ENCODE results near the gene DYRK2.

DYRK2 gene

DNA sequence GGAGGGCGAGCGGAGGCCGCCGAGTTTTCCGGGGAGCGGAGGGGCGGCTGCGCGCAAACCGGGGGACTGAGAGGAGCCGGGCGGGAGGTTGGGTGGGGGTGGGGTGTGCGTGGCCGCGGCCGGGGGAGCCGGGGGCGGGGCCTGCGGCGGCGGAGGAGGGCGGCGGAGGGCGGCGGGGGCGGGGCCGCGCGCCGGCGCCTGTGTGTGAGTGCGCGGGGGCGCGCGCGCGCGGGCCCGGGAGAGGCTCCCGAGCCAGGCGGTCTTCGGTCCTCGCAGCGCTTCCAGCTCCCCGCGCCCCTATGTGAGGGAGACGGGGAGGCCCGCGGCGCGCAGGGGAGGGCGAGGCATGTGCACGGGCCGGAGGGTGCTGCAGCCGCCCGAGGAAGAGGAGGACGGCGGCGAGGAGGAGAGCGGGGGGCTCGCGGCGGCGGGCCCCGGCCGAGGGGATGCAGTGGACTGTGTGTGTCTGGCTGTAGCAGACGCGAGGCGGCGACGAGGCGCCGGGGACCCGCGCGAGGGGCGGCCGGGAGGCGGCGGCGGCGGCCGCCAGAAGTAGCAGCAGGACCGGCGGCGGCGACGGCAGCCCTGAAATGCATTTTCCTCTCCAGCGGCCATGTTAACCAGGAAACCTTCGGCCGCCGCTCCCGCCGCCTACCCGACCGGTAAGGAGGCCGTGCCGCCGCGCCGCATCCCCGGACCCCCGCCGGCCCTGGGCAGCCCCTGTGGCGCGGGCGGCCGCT is at the start of gene DYRK2:
Gene DYRK2, plus strand, starts transcription at position 225 of the 740 bp plus-strand sequence. Its CDS starts 389 bp downstream, at position 614.
- peak in 1 of 2 donors; percentile 59 for DNase-seq (ENCODE audit: low read depth in 2 of 2, low spot score in 1 of 2)

GRCh38 chr12:67599691-67600090 is 48.9 kb upstream of the DYRK2 start:
- no peak for DNase-seq (ENCODE audit: low read depth in 2 of 2, low spot score in 1 of 2)

DNA sequence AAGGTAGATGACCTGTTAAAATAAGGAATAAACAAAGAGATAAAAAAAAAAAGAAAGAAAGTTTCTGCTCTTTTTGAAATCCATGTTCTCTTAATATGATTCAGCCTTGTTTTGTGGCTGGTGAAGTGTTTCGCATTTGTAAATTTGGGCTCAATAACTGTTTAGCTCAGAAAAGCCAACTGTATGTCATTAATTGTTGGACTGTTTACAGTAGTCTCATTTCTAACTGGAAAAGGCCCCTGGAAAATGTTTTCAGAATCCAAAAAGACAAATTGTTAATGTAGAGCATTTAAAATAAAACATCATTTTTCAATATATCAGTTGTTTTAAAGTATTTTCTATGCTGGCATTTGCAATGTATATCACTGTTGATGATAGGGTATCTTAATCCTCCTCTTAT is 47.4 kb upstream of the DYRK2 start:
- DNase-seq (ENCODE audit: low read depth in 2 of 2, low spot score in 1 of 2), result no peak

DNA sequence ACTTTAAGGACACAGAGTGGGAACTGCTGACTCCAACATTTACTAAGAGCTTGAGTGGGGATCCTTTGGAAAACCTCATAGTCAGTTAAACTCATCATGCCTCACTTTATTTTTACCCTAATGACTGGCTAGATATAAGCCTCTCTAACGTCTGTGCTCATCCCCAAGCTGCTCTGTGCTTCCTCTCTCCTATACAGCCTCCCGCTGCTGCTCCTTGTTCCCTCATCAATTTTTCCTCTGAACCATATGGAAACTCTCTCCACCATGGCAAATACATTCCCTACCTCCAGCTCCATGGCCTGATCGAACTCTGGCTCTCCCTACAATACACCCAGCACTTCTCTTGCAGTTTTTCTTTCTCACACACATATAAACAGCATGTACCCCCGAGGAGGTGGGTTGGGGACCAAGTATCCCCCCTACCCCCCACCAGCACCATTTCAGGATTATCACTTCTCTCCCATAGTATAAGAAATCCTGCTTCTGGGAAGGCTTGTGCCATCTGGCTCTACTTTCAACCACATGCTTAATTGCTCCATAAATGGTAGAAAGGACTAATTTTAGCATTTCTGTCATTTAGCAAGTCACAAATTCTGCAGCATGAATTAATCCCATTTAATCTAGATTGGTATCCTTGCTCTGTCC is 39.2 kb upstream of the DYRK2 start:
- DNase-seq (ENCODE audit: low read depth in 2 of 2, low spot score in 1 of 2), result no peak

DNA sequence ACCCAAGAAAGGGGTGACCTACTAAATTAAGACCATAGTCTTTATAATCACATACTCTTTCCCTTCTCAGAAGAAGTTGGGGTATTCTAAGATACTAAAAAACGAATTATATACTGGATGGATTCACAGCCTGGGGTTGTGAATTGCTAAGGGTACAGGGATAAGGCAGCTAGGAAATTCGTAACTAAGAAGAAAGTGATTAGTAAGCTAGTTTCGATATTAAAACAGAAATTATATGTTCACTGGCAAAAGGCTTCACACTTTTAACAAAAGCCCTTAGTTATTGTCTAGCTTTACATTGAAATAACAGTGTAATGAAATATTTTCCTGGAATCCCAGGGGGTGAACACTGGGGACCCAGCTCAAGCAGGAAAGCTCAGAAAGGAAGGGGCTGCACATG is 35.5 kb upstream of the DYRK2 start:
- DNase-seq (ENCODE audit: low read depth in 2 of 2, low spot score in 1 of 2), result no peak

DNA sequence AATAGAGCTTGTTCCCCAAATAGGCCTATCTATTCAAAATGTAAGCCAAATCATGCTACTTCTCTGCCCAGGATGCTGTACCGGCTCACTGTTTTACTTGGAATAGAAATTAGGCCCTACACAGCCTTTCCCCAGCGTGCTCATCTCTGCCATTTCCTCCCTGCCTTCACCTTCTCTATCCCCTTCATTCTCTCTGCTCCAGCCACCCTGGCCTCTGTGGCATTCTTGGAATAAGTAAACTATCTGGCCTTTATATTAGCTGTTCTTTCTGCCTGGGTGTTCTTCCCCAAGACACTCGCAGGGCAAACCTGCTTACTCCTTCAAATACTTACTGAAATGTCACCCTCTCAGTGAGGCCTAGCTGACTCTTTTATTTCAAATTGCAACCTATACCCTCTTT is 30.9 kb upstream of the DYRK2 start:
- DNase-seq (ENCODE audit: low read depth in 2 of 2, low spot score in 1 of 2), result no peak

GRCh38 chr12:67618303-67618702 is 30.2 kb upstream of the DYRK2 start:
- DNase-seq (ENCODE audit: low read depth in 2 of 2, low spot score in 1 of 2), result no peak

- no peak for DNase-seq (ENCODE audit: low read depth in 2 of 2, low spot score in 1 of 2)
These were observed 27.4 kb upstream of the DYRK2 start for GRCh38 chr12:67621112-67621511.

- DNase-seq (ENCODE audit: low read depth in 2 of 2, low spot score in 1 of 2), result no peak
These were observed 26.6 kb upstream of the DYRK2 start for GRCh38 chr12:67621926-67622325.

DNA sequence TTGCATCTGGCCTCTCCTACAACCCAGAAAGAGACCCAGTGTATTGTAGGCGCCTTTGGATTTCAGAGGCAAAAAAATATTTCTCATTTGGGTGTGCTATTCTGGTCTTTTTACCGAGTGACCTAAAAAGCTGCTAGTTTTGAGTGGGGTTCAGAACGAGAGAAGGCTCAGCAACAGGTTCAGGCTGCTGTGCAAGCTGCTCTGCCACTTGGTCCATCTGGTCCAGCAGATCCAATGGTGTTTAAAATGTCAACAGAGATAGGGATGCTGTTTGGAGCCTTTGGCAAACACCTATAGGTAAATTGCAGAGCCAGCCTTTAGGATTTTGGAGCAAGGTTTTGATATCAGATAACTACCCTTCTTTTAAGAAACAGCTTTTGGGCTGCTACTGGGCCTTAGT is 25.3 kb upstream of the DYRK2 start:
- no peak for DNase-seq (ENCODE audit: low read depth in 2 of 2, low spot score in 1 of 2)

DNA sequence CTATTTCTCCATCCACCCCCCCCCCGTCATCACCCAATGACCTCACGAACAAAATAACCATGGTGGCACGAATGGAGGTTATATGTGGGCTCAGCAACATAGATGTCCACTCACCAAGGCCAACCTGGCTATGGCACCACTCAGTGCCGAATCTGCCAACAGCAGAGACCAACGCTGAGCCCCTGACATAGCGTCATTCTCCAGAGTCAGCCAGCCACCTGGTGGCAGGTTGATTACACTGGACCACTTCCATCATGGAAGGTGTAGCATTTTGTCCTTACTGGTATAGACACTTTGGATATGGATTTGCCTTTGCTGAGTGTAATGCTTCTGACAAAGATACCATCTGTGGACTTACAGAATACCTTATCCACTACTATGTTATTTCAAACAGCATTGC is 24.2 kb upstream of the DYRK2 start:
- DNase-seq (ENCODE audit: low read depth in 2 of 2, low spot score in 1 of 2), result no peak

DNA sequence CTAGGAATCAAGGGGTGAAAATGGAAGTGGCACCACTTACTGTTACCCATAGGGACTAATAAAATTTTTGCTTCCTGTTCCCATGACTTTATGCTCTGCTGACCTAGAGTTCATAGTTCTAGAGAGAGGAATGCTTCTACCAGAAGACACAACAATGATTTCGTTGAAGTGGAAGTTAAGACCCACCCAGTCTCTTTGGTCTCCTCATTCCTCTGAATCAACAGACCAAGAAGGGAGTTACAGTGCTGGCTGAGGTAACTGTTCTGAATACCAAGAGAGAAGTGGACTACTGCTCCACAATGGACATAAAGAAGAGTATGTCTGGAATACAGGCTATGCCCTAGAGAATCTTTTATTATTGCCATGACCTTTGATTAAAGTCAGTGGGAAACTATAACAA is 23.5 kb upstream of the DYRK2 start:
- no peak for DNase-seq (ENCODE audit: low read depth in 2 of 2, low spot score in 1 of 2)

GRCh38 chr12:67626156-67626555 is 22.4 kb upstream of the DYRK2 start:
- DNase-seq (ENCODE audit: low read depth in 2 of 2, low spot score in 1 of 2), result no peak

DNA sequence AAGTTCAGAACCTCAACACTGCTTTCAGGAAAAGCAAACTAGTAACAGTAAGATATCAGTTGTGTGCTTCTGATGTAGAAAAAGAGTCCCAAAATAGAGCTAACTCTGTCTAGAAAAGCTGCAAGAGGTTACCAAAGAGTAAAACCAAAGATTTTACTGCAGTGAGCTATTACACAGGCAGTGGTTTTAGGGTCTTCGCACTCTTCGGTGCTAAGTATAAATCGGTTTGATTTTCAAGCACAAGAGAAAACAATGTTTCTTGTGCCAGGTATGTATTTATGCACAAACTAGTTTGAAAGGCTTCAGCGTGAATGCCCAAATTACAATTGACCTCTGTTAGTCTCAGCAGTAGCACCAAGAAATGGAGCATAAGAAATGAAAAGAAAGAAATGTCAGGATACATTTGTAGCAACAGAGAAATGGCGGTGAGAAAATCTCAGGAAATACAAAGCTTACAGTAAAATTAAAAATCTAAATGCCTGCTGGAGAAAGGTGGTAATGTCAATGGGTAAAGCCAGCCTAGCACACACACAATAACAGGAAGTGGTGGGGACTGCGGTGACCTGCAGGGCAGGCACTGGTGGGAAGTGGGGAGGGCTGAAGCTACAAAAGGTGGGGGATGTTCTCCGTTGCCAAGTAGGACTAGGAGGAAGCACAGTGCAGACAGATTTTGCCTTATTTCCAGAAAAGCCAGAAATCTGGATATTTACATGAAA is 18.0 kb upstream of the DYRK2 start:
- DNase-seq (ENCODE audit: low read depth in 2 of 2, low spot score in 1 of 2), result peak in 1 of 2 donors; percentile 65

DNA sequence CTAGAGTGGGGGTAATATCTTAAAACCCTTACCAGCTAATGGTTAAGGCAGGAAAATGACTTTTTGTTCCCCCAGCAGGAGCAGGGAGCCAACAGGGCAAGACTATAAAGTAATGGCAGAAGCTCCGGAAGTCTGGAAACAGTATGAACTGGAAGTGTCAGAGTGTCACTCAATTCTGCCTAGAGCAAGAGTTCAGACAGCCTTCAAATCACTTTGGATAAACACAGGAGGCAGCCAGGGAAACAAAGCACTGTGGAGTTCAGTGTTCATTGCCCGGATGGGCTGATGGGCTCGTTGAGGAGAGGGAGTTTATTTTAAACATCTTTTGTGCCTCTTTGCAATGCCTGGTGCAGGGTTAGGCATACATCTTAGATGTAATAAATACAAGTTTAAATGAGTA is 16.5 kb upstream of the DYRK2 start:
- no peak for DNase-seq (ENCODE audit: low read depth in 2 of 2, low spot score in 1 of 2)

GRCh38 chr12:67633024-67633610 is 15.4 kb upstream of the DYRK2 start:
- no peak for DNase-seq (ENCODE audit: low read depth in 2 of 2, low spot score in 1 of 2)

DNA sequence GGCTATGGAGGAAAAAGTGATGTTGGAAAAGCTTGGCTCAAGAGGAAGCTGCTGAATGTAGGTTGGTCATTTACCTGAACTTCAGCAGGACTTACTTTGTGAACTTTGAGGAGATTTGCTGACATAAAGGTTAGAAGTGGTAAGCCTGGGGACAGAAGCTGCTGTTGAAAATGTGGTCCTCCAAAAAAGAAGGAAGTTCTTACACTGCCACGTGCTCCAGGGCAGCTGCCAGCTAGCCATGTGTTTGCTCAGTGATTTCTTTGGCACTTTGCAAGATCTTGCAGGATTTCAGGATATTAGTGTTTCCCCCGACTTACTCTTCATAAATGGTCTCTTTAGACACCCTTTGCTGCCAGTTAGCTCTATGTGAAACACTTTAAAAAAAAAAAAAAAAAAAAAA is 14.8 kb upstream of the DYRK2 start:
- DNase-seq (ENCODE audit: low read depth in 2 of 2, low spot score in 1 of 2), result no peak

- DNase-seq (ENCODE audit: low read depth in 2 of 2, low spot score in 1 of 2), result no peak
These were observed 14.2 kb upstream of the DYRK2 start for GRCh38 chr12:67634303-67634761.

GRCh38 chr12:67637718-67638117 is 10.8 kb upstream of the DYRK2 start:
- no peak for DNase-seq (ENCODE audit: low read depth in 2 of 2, low spot score in 1 of 2)

DNA sequence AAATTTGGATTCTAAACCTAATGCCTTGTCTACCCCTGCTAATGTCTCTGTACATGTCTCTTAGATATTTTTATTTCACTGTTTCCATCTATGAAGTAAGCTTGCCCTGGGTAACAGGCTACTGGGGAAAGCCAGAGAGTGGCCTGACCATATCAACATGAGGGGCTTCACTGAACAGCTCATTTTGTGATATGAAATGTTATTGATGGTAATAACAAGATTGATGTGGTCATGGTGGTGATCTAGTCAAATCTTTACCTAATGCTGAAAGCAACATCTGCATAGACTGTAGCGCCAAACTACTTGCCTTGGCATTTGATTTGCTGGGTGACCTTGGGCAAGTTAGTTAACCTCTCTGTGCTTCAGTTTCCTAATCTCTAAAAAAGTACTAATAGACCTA is 9.9 kb upstream of the DYRK2 start:
- no peak for DNase-seq (ENCODE audit: low read depth in 2 of 2, low spot score in 1 of 2)

DNA sequence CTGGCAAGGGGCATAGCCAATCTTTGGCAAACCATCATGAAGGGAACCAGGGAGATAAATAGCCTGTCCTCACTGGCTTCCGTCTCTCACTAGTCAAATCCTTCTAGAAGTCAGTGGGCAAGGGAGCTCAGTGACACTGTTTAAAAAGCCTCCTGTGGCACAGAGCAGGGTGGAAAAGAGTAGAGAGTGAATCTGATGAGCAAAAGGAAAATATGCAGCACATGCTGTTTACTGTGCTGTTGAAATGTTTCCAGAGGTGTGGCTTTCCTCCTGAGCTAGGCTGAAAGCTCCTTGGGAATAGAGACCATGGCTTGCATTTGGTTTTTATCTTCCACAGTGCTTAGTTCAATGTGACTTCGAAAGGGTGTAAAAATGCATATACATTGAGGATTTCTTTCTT is 7.7 kb upstream of the DYRK2 start:
- no peak for DNase-seq (ENCODE audit: low read depth in 2 of 2, low spot score in 1 of 2)

DNA sequence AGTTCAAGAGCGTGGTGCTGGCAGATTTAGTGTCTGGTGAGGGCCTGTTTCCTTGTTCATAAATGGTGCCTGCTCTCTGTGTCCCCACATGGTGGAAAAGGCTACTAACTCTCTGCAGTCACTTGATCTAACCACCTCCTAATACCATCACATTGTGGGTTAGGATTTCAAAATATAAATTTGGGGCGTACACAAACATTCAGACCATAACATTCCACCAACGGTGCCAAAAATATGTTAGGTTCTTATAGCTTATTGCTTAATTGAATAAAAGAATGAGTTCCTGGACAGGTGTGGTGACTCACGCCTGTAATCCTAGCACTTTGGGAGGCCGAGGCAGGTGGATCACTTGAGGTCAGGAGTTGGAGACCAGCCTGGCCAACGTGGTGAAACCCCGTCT is 3.4 kb upstream of the DYRK2 start:
- no peak for DNase-seq (ENCODE audit: low read depth in 2 of 2, low spot score in 1 of 2)
